ELF-1 (cell line): ENCODE results near the gene HACL1.
"Not testable (repeated sequence)": the region's sequence is repeated elsewhere in the genome, so short reads cannot be mapped to it uniquely, and the experiment has no call there.

ENCODE experiments used
- DNase-seq: peaks from one replicate; pipeline ENCODE4 v3.0.0-alpha.2; 2016; ENCODE audit warnings: low read depth, low spot score

The HACL1 gene

DNA sequence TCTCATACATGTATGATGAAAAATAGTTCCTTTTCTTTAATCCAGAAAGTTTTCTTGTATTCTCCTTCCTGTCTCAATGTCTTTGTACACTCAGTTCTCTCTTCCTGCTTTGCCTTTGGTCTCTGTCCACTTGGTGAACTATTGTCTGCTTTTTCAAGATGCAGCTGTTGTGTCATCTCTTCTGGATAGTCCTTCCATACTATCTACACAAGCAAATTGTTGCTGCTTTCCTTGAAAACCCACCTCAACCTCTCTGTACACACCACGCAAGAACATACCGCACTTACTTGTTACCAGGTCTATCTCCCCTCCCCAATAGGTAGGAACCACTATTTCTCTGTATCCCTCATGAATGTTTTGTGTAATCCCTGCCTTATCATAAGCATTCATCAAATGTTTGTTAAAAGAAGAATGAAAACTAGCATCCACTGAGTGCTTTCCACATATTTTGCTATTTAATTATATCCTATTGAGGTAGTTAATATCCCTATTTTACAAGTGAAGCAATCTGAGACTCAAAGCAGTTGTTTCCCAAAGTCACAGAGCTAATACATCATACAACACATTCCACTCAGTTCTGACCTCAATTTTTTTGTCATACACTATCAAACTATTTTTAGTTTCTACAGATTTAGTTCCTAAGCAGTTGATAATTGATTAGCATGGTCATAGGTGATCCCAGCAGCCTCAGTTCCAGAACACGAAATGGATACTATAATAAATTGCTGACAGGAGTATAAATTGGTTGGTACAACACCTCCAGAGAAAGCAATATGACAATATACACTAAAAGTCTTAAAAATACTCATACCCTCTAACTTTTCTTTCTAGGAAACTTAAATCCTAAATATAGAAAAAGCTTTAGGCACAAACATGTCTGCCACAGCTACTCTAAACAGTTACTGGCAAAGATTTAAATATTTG, 19.6 kb downstream of the HACL1 start:
- no peak for DNase-seq

DNA sequence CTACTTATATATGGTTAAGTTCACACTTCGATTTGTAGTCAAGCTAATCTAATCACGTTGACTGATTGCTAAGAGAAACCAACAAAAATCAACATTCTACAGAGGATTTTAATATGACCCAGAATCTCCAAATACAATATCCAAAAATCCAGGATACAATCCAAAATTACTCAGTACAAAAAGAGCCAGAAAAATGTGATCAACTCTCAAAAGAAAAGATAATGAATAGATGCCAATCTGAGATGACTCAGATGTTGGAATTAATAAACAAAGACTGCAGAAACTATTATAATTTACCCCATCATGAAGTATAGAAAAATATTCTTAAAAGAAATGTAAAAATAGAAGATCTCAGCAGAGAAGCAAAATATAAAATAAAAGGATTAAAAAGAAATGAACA, 22.3 kb downstream of the HACL1 start:
- no peak for DNase-seq

DNA sequence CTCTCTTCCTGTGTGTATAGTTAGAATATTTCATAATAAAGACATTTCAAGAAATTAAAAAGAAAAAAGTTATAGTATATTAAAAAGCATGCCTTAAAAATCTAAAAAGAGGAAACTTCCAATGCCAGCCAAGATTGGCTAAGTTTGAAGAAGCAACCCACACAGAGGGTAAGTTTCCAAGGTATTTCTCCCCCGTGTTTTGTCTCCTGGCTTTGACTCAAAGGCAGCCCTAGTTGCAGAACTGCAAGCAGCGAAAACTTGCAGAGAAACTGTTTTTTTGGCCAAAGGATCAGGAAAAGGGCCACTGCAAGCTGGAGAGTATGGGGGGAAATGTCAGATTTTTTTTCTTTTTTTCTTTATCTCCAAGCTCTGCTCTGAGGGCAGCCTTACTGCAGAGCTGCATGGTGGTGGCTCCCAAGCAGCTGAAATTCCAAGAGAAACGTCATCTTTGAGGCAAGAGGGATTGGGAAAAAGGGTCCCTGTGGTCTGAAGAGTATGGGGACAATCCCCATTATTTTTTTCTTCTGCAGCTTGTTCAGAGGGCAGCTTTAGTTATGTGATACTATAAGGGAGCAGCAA, 23.0 kb downstream of the HACL1 start:
- DNase-seq: no peak

DNA sequence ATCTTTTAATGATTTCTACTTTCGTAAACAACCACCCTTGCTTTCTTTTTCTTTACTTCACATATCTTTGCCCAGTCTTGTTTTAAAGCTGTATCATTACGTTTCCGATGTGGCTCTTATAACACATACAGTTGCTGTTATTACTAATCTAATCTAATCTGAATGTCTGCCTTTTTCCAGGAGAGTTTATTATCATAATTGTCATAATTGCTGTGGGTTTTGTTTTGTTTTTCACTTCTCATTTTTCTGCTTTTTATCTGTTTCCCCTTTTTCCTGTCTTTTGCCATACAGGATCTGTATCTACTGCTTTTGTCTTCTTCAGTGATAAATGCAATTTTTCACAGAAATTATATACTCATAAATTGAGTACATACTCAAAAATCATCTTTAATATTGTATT, 24.9 kb downstream of the HACL1 start:
- DNase-seq: no peak

DNA sequence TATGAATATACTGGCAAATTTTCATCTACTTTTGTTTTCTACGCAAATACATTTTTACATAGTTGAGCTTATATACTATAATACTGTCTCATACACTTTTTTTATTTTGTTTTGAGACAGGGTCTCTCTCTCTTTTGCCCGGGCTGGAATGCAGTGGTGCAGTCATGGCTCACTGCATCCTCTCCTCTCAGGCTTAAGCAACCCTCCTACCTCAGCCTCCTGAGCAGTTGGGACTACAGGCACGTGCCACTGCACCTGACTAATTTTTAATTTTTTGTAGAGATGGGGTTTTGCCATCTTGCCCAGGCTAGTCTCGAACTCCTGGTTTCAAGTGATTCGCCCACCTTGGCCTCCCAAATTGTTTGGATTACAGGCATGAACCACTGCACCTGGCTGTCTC, 25.9 kb downstream of the HACL1 start:
- DNase-seq: no peak

DNA sequence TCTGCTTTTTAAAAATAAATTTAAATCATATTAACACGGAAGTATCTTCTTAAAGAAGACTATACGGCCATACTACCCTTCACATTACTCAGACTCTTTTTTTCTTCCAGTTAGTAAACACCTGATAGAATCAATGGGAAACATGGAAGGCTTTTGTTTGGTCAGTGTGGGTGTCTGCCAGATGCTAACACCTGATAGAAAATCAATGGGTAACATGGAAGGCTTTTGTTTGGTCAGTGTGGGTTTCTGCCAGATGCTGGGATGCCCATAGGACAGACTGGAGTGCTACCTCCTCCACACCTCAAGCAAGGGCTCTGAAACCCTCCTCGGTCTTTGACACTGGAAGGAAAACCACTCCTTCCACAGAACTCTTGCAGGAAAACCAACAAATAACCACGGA, 29.2 kb downstream of the HACL1 start:
- DNase-seq: no peak

DNA sequence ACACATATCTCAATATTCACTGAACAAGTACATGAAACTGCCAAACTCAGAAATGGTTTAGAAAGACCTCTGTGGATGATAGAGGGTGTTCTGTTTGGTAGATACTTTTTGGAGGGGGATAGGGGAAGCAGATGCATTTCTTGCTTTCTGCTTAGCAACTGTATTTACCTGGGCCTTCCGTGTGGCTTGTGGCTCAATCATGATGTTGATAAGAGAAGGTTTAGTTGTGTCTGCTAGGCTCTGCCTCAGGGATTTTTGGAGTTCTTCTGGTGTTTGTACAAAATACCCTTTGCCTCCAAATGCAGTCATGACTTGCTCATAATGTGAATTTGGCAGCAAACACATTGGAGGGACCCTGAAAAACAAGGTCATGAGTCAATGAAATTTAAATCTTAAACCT, 38.2 kb downstream of the HACL1 start:
- no peak for DNase-seq

DNA sequence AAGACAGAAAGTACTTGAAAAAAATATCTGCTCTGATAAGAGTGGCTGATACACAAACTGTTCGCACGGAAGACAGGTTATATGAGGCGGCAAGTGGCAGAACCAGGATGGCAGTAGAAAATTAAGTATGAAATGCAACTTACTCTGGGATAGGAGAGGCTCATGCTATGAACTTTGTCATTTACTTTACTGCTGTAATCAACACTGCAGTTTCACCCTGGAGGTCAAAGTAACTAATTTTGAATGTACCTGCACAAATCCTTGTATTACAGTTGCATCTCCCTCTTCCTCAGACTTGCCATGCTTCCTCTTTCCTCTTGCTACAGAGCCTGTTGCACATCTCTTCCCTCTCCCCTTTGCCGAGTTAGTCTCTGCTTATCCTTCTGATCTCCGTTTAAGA, 38.8 kb downstream of the HACL1 start:
- no peak for DNase-seq

DNA sequence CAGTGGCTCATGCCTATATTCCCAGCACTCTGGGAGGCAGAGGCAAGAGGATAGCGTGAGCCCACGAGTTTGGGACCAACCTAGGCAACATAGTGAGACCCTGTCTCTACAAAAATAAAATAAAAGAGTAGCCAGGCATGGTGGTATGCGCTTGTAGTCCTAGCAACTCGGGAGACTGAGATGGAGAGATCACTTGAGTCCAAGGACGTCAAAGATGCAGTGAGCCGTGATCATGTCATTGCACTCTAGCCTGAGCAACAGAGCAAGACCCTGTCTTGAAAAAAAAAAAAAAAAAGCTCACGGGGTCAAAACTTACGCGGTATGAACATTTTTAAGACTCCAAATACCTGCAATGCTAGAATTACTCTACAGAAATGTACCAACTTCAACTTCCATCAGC, 42.8 kb downstream of the HACL1 start:
- no peak for DNase-seq

DNA sequence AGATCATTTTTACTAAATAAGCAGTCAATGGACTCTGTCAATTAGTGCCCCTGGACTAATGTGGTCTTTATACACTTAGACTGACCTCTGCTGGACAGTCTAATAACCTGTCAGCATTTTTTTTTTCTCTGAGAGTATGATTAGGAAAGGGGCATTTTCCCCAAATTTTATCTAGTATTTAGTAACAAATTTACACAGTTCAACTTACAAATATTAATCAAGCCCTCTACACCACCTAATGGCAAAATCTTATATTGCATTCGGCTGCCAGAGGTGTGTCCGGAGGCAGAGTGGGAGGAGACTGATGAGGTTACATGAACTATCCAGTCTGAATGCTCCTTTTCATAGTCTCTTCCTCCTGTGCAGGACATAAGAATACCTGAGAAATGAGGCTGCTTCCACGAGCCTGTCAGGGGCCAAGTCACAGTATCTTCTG, 43.8 kb downstream of the HACL1 start:
- peak; percentile 57 for DNase-seq

DNA sequence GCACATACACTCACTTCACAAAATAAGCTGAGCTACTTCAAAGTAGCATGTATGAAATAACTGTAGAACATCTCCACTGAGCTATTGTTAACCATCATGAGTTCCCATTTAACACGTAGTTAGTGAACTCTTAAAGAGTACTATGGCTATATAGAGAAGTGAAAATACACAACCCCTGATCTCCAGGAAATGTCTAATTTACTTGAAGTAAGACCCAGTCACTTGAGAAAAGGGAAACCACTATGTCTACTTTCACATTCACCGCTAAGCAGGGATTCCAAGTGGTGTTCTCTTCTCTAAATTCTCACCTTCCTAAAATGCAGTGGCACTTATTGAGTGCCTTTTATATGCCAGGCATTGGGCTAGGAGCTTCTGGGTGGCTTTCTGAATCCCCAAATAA, 44.9 kb downstream of the HACL1 start:
- no peak for DNase-seq

DNA sequence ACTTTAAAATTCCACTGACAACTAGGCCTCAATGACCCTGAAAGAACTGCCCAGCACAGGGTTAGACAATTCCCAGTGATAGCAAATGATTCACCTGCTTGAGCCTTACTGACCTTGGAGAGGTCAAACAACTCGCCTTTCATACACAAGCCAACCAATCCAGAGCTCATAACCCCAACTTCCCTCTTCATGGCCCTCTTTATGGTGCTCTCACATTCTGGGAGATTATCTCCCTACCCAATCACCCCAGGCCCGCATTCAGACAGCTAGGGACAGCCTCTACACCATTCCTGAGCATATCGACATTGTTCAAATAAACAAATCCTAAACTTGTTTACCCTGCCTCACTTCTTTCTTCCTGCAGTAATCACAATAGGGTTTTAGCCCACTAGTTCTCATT, 47.6 kb downstream of the HACL1 start:
- no peak for DNase-seq

DNA sequence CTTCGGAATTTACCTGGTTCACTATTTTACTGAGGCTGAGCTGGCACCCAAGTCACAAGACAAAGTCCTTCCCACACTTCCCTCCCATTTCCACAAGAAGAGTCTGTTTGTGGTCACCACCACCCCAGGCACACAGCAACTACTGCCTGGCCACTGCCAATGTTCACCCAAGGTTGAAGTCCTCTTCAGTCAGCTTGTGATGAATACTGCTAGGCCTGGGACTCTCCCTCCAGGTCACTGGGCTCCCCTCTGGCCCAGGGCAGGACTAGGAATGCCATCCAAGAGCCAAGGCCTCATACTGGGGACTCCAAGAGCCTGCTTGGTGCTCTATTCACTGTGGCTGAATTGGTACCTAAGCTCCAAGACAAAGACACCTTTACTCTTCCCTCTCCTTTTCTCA, 49.5 kb downstream of the HACL1 start:
- DNase-seq: no peak

DNA sequence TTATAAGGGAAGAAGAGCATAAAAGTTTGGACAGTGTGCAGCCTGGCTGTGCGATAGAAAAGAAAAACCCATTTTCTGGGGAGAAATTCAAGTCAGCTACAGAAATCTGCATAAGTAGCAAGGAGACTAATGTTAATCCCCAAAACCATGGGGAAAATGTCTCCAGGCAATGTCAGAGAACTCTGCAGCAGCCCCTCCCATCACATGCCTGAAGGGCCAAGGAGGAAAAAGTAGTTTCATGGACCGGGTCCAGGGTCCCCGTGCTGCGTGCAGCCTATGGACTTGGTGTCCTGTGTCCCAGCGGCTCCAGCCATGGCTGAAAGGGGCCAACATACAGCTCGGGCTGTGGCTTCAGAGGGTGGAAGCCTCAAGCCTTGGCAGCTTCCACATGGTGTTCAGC, 51.5 kb downstream of the HACL1 start:
- no peak for DNase-seq

DNA sequence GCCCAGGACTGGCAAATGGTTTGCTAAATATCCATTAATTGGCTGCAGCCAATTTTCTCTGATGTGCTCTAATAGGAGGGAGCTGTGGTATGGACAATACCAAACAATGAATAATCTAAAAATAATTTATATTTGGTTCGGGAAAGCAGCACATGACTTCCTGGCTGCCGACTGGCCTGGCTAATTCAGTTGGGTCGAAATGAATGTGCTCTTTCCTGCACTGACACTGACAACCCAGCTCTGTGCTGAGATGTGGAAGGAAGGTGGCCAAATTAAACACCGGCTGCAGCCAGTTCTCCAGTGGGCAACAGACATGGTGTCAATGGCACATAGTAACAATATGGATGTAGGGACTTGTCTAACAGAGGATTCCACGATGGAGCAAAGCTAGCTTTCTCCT, 58.8 kb downstream of the HACL1 start:
- DNase-seq: no peak

DNA sequence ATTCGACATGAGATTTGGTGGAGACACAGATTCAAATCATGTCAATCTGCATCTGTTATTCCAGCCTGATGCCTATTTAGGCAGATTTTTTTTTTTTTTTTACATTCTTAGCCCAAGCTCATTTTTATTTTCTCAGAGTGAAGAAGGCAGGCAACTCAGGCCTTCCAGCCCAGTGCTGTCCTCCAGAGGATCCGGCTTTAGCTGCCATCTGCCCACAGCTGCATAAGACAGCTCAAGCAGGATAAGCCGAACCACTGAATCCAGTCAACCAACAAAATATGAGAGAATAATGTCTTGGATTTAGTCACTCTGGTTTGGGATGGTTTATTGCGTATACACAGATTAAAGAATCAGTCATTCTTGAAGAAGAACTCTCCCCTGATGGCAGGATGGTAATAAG, 60.0 kb downstream of the HACL1 start:
- DNase-seq: no peak

DNA sequence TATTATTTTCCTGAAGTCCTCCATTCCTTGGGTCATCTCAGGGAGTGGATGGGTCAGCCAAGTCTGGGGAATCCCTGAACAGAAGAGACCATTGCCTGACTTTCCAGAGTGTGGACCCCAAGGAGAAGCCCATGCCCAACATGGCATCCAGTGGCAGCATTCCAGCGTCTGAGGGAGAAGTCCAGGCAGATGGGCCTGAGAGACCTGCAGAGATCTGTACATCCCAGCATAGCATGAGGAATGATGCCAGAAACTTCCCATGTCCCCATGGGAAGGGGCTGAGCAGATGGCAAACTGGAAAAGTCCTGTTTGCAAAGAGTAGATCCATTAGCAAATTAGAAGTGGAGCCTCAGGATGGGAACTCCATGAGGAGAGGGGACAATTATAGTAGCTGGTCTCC, 62.3 kb downstream of the HACL1 start:
- no peak for DNase-seq

DNA sequence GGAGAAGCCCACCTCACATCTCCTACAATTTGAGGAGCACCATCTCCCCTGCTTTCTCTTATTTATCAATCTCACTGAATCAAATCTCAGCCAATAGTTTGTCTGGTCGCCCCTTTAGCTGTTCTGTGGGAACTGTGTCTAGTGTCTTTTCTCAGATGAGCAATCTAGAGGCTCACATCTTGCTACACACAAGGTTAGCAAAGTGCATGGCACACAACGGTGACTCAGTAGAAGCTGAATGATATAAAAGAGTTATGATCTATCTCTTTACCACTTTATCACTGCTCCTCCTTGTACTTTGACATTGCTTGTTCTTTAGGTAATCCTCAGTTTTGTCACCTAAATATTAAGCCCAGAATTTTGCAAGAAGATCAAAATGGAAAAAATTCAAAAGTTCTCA, 63.0 kb downstream of the HACL1 start:
- no peak for DNase-seq

DNA sequence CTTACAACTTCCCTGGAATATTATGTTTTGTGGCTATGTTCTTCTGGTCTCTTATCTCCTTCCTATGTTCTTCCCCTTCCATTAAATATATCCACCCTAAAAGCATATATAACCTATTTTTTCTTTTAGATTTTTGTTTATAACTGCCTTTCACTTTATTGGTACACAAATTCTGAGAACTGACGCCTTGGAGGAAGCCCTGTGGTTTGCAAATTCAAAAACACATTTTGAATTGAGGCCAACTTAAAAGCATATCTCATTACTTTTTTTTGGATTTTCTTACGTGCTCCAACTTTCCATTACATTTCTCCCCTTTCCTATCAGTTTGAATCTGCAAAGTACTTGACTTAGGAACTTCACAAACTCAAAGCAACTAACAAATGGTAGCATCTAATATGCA, 64.5 kb downstream of the HACL1 start:
- no peak for DNase-seq

DNA sequence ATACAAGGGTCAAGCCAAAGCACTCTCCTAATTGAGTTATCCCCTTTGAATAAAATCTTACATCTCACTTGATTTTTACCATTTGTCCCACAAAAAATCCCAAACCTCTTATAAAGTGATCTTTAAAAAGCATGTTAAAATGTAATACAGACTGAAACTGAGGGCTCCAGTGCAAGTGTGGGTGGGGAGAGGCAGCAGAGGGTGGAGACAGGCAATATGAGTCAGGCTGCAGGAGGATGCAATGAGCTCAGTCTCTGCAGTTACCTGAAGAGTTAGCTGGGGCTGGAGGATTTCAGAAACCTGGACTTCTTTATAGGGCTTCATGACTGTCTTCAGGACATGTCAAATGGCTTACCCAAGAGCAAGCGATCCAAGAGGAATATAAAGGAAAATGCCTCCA, 65.6 kb downstream of the HACL1 start:
- no peak for DNase-seq

DNA sequence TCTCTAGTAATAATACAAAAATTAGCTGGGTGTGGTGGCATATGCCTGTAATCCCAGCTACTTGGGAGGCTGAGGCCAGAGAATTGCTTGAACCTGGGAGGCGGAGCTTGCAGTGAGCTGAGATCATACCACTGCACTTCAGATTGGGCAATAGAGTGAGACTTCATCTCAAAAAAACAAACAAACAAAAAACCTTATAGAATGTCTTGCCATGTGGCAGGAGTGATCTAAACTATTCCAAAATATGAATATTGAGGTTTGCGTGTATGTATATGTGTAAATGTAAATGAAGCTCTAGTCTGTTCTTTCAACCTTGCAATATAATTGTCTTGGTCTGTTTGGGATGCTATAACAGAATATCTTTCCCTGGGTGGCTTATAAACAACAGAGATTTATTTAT, 68.8 kb downstream of the HACL1 start:
- DNase-seq: not testable (repeated sequence)

DNA sequence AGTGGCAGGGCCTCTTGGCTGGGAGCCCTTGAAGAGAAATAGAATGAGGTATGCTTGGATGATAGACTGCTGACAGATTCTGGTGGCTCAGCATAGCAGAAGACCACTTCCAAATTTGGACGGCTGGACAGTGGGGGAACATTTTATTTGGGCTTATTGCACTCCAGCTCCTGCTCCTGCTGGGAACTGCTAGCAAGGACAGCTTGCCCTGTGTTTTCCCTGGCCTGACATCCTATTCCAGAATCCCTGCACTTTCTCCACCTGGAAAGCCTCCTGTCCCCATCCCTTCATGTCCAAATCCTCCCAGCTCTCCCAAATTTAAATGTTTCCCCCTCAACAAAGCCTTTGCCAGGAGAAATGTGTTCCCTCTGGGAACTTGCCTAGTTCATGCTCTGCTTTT, 70.0 kb downstream of the HACL1 start:
- DNase-seq: no peak

DNA sequence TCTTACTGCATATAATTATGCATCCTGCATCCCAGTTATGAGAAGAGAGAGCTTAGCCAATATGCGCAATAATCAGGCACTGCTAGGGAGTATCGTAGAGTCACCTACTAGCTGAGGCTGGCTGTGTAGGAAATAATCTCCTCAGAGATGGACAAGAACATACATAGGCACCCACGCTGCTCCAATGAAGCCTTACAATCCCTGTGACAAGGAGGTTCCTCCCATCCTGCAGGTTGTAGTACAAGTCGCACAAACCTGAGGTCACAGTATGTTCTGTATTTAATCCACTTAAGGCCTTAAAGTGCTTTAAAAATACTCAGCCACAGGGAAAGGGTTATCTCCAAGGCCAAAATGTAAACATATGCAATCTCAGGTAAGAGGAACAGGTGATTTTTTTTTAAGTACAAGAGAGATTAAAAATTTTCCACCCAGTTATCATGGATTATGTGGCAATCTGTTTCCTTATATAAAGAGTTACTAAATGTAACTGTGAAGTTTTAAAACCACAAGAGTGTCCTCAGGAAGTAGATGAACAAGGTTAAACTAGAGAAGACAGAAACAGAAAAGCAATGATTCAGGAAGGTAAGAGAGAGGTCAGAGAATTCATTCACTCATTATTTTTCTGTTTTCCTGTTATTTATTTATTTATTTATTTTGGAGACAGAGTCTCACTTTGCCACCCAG, 72.4 kb downstream of the HACL1 start:
- DNase-seq: no peak
